HG03439 (cell line): Measurements from ENCODE around the gene ST8SIA2.

Source experiments
- ATAC-seq: cut with Tn5 transposase; IDR thresholded peaks from one replicate; pipeline ENCODE4 v1.9.1; 2021; ENCODE audit warnings: mild to moderate bottlenecking, moderate library complexity; ENCODE audit not compliant: unreplicated experiment

ST8SIA2 gene

GRCh38 chr15:92393071-92393979, at the start of gene ST8SIA2:
Gene ST8SIA2 (plus strand): TSS chr15:92393881. CDS start chr15:92394065, 184 bp downstream.
- no peak for ATAC-seq

DNA sequence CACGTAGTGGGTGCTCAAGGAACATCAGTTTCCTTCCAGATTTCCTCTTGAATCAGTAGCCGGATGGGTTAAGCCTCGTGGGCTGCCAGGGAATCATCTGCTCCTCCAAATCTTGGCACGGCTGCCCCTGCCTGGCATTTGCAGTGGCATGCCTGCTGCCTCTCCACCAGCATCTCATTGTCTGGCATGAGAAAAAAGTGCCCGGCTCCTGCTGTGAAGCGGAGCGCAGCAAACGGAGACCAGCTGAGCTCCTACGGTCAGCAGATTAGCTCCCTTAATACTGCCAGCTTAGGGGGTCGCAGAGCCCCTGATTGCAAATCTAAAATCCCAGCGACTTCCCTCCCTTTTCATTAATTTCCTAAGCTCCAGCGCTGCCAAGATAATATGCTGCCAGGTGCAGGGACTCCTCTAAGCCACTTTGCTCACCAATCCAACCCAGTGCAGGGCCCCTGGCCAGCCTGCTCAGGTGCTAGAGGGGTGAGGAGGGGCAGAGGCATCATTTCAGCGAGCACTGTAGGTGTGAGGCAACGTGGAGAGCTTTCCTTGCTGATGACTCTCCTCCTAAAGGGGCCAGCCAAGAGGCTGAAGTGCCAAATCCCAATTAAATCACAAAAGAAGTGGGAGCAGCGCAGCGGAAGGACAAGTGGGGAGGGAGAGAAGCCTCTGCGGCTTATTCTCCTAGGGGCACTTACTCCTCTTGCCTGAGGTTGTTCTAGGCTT, 49.6 kb upstream of the ST8SIA2 start:
- no peak for ATAC-seq

DNA sequence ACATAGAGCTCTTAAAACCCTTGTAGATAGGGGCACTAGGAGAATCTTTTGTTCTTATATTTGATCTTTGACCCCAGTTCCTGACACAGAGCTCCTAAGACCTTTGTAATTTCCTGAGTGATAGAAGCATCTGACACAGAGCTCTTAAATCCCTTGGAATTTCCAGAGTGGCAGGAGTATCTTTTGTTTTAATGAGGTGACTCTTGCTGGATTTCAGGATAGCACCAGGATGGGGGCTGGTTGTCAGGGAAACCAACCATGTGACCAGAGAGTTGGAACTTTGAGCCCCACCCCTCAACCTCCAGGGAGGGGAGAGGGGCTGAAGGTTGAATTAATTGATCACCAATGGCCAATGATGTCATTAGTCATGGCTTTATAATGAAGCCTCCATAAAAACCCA, 47.6 kb upstream of the ST8SIA2 start:
- no peak for ATAC-seq

DNA sequence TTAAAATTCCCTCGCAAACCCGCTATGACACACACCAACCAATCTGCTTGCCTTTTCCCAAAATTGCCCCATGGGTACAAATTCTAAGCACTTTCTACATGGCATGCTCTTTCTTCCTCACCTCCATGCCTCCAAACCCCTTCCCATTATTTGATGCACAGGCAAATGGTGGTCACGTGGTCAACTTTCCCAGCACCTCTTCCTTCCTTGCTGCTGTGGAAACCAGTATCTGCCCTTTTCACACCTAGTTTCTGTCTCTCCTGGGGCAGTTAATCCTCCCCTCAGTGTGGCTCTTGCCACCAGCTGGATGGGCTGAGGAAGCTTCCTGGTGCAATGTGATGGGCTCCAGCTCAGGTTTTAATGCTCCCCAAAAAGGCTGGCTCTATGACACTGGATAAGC, 38.4 kb upstream of the ST8SIA2 start:
- no peak for ATAC-seq

- no peak for ATAC-seq
These were observed 32.2 kb upstream of the ST8SIA2 start for GRCh38 chr15:92361321-92362000.

DNA sequence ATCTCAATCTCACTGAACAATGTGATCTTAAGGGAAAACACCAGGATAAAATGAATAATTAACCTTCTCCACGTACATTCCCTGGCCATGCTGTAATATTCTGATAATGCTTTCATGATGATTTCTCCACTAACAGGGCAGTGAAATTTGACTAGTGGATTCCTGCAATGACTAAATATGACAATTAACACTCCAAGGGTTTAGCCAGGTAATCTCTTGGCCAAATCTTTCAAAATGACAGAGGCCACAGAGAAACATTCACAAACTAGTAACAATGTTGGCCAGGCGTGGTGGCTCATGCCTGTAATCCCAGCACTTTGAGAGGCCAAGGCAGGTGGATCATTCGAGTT, 31.7 kb upstream of the ST8SIA2 start:
- ATAC-seq = no peak

- no peak for ATAC-seq
These were observed 28.6 kb upstream of the ST8SIA2 start for GRCh38 chr15:92365084-92365483.

- no peak for ATAC-seq
These were observed 27.8 kb upstream of the ST8SIA2 start for GRCh38 chr15:92365906-92366305.

DNA sequence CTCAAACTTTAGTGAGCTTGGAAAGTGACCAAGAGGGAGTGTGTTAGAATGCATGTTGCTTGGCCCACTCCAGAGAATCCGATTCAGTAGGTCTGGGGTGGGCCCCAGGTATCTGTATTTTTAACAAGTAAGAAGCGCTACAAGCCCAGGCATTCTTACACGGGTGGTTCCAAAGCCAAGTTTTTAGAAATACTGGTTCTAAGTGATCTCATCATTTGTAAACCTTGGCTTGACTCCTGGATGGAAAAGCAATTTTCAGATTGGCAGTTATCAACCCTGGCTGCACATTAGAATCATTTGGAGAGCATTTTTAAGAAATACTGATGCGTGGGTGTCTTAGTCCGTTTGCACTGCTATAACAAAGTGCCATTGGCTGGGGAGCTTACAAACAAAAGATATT, 27.3 kb upstream of the ST8SIA2 start:
- ATAC-seq = no peak

DNA sequence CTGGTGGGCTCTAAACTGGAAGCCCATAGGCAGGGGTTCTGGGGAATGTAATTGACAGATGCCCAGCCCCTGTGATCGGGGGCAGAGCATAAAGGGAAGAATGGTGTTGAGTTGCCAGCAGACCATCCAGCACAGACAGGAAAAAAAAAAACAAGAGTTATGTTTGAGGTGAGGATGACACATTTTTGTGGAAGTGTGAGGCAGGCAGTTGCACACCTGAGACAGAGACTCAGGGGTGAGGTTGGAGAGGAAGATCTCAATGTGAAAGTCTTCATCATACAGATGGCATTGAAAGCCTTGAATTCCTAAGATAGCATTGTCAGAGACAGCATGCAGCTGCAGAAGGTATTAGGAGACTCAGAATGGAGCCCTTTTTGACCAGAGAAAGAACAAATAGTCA, 18.6 kb upstream of the ST8SIA2 start:
- ATAC-seq = no peak

GRCh38 chr15:92376109-92376508, 17.6 kb upstream of the ST8SIA2 start:
- no peak for ATAC-seq

DNA sequence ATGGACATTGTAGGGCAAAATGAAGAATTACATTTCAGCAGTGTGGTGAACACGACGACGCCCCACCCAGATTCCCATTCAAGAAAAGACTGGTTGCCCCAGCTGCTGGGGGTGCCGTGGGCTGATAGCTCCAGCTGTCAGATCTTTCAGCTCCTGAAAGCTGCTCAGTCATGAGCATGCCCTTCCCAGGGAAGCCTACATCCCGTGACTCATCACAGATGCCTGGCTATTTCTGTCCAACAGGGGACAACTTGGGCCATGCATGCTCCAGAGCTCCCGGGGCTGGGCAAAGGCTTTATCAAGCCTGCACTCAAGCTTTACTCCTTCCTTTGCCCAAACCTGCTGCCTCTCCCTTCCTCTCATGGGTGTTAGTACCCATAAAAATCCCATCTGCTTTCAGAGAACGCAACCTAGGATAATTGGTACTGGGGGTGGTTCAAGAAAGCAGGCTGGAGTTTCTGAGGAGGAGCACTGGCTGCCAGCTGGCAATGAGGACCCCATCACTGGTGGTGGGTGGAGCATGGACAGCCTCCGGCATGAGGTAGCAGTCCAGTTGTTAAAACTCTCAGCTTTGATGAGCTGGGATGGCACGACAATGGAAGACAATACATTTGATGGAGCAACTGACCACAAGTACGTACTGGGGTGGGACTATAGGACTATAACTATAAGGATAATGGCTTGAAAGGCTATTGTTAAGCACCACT, 16.4 kb upstream of the ST8SIA2 start:
- ATAC-seq = no peak

DNA sequence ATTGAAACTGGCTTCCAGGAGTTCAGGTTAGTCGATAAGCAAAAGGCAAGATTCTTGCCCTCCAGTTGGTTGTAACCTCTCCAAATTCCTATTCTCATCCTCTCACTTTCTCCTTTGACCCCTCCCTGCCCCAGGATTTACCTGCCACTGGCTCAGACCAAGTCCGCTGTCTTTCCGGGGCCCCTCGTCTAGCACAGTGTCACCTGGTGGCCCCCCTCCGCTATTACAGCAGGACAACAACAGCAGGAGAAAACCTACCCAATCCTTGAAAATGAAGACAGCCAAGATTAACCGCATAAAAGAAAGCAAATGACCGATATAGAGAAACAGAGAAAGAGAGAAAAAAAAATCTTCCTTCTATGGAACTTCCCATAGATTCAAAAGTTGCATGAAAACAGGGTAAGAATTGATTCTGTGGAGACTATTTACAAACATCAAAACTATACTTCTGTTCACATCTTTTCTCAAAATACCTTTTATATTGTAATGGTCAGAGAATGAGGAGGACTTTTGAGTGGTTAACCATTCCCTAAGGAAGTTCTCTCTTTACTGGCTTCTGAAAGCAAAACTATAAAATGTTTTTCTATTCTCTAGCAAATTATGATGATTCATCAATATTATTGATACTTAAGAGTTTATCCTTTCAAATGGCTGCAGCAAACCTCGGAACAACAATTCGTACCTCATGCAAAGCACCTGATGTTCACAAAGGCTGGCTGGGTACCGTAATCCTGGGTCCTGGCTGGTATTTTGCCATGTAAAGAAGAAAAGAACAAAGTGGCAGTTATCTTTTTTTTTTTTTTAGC, 10.0 kb upstream of the ST8SIA2 start:
- ATAC-seq = peak; percentile 75

DNA sequence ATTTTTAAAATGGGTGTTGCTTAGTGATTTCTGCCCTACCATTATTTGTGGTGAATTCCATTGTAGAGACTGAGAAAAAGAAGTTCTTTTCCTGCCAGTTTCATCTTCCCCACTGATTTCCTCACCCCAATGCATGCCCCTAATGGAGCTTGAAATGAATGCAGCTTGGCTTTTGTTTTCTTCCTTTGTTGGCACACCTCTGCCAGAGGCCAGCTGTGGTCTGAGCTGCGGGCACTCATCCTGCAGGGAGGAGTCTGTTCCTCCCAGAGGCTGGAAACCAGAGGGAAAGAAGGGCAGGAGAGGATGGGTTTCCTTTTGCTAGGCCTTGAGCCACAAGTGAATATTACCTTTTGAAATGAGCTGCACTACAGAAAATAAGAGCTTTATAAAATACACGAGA, 9.3 kb upstream of the ST8SIA2 start:
- ATAC-seq = no peak

DNA sequence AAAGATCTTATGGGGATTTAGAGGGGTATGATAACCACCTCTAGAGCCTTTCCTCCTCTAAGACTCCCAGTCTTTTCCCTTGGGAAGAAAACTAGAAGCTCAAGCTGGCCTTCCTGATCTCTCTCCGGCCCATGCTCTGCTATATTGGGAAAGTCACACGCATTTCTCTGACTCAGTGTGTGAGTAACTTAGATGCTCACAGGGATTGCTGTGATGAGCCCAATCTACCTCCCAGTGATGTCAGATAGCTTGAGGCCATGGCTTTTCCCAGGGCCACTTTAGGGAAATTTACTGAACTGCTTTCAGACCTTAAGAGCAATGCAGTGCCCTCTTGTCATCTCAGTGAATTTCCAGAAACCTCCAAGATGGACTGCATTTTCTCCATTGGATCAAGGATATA, 8.6 kb upstream of the ST8SIA2 start:
- no peak for ATAC-seq

DNA sequence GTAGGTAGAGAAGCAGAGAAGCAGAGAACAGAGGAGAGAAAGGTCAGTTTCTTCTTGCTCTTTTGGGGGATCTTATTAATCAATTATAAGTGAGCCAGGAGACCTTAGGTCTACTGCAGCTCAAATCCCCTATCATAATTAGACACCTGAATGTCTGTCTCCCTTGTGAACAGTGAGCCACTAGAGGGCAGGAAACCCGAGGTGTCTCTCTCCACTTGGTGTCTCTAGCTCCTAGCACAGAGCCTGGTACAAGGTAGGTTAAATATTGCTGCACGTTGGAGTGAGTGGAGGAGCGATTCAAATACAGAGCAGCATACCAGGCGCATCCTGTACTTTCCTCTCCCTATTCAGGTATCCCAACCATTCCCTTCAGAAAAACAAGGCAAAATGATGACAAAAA, 2.0 kb upstream of the ST8SIA2 start:
- ATAC-seq = no peak

DNA sequence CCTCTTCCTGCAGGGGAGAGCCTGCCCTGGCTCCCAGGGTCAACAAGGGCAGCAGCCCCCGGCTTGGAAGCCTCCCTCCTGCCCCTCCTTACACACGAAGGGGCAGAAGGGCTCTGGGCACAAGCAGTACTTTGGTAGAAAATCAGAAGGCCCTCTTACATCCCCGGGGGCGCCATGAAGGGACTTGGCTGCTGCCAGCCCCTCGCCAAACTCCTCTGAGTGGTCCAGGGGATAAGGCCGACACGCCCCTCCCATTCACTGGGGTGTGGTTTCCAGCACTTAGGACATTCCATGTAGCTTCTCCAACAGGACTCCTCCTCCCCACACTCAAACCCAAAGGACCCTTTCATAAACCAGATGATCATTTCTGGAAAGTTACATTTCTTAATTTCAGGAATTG, 1.2 kb upstream of the ST8SIA2 start:
- ATAC-seq = no peak

DNA sequence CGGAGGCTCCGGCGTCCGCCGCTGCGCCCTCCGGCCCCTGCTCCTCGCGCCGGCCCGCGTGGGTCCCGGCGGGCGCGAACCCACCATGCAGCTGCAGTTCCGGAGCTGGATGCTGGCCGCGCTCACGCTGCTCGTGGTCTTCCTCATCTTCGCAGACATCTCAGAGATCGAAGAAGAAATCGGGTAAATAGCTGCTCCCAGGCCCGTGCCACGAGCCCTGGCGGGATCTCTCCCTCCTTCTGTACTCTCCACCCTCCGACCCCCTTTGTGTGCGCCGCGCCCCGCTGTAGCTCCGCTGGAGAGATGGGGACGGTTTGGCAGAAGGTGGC, 263 bp downstream of the ST8SIA2 start:
- ATAC-seq = no peak

DNA sequence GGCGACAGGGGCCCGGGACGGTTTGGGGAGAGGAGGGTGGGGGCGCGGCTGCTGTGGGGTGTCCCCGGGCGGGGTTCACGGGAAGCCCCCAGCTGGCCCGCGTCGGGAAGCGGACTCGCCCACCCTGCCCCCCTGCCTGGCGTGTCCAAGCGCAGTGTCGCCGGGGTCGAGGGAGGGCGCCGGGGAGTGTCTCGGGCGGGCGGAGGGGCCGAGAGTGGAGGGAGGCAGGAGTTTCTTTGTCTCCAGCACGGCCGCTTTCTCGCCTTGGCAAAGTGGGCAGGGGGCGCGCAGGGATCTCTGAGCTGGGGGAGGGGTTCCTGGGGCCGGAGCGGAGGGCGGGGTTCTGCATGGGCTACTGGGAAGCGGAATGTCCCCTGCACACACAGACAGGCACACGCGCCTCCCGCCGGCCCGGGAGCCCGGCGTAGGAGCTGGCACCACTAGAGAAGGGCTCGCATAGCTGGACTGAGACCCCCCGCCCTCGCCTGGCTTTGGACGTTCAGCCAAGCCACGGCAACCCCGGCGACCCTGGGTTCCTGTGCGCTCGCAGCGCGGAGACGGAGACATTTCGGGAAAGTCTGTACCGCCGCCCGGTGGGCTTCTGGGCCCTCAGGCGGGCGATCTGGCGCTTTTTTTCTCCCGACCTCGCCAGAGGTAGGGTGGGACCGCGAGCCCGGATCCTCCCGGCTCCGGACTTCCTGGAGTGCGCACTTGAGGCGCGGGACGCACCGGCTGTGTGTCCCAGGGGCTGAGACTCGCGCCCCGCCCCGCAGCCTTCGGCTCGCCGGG, 822 bp downstream of the ST8SIA2 start:
- no peak for ATAC-seq
